CD4-positive, alpha-beta T cell treated with Interleukin-17A for 1 hour (primary cell): ENCODE results near the gene PRKX.
"Not testable (repeated sequence)": the region's sequence is repeated elsewhere in the genome, so short reads cannot be mapped to it uniquely, and the experiment has no call there.

Experiments used
- DNase-seq: peaks from one replicate; pipeline ENCODE4 v3.0.0-alpha.2; 2020

Gene PRKX

DNA sequence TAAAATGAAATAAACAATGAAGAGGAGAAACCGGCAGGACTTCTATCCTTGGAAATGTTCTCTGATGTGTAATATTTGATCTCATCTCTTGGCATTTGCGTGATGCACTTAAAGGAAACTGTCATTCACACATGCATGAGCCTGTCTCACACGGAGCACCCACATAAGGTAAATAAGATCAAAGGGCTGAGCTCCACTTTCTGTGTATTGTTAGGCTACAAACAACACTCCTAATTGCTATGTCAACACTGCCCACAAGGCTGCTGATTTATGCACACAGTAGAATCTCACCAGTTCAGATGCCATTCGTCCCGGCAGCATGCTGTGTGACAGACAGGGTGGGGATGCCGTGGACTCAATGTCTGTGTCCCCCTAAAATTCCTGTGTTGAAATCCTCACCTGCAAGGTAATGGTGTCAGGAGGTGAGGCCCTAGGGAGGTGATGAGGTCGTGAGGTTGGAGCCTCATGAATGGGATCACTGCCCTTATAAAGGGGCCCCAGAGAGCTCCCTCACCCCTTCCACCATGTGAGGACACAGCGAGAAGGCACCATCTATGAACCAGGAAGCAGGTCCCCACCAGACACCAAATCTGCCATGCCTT is 5.7 kb downstream of the PRKX start:
- DNase-seq: peak; percentile 59

DNA sequence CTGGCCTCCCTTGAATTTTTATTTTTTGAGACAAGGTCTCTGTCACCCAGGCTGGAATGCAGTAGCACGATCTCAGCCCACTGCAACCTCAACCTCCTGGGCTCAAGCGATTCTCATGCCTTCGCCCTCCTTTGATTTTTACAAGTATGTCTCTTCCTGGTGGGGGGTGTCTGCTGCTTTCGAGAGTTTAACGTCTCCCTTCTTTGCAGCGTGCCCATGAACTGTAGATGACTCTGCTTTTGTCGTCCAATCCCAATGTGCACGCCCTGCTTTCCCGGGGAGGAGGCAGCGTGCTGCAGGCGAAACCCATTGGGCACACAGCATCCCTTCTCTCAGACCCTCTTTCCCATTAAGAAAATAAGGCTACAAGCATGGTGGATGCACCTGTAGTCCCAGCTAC is 7.0 kb downstream of the PRKX start:
- no peak for DNase-seq

DNA sequence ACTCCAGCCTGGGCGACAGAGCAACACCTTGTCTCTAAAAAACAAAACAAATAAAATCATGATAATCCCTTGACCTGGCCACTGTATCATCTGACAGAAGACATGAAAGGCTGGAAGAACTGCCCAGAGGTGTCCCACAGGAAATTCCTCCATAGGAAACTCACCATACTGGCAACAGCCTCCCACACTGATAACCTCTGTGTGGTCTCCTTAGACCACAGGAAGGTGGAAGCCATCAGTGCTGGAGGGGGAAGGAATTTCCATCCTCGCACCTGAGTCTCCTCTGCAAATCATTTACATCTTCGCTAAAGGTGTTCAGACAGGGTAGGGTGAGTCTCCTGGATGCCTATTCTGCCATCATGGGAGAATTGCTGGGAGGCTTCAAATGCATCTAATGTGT is 10.2 kb downstream of the PRKX start:
- not testable (repeated sequence) for DNase-seq

DNA sequence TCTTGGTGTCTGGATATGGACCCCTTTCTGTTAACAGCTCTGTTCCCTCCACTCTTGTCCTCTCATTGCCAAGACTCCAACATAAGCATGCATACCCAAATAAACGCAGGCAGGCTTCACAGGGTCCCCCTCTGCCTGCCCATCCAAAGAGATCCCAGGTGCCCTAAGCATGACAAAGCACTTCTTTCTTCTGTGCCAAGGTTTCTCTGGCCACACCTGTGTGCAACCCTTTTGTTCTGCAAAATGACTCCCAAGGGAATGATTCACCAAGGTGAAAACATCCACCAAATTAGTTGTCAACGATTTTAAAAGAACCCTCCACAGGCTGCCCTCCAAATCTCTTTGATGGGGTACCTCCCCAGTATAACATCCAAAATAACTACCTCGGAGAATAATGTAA is 11.4 kb downstream of the PRKX start:
- DNase-seq: not testable (repeated sequence)

DNA sequence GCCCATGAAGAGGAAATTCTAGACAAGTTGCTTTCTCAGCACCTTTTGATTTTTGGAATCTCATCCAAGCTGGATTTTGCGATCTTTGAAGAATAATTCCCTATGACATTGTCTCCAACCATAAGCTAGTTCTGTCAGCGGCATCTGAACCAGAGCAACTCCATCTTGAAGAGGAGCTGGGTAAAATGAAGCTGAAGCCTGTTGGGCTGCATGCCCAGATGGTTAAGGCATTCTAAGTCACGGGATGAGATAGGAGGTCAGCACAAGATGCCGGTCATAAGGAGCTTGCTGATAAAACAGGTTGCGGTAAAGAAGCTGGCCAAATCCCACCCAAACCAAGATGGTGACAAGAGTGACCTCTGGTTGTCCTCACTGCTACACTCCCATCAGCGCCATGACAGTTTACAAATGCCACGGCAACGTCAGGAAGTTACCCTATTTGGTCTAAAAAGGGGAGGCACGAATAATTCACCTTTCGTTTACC is 12.0 kb downstream of the PRKX start:
- not testable (repeated sequence) for DNase-seq

DNA sequence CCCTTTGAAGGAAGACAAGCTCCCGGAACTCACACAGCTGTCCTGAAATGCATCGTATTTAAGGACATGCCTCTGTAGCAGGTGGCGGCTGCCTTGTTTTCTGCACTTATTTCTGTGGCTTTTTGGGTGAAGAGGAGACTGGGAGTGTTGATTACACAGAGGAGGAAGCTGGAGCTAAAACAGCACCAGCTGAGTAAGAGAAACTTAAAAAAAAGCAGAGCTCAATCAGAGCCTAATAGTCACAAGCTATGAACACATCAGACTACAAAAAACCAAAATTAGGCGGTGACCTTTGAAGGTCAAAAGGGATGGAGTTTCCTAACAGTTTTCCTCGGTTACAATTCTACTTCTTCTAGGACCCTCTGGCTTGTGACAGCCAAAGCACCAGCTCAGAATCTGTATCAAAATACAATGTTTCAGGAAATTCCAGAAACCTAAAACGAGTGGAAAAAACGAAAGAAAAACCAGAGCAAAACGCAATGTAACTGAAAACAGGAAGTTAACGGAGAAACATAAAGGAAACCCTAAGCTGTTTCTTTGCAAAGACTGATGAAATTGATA is 13.5 kb downstream of the PRKX start:
- peak; percentile 27 for DNase-seq

DNA sequence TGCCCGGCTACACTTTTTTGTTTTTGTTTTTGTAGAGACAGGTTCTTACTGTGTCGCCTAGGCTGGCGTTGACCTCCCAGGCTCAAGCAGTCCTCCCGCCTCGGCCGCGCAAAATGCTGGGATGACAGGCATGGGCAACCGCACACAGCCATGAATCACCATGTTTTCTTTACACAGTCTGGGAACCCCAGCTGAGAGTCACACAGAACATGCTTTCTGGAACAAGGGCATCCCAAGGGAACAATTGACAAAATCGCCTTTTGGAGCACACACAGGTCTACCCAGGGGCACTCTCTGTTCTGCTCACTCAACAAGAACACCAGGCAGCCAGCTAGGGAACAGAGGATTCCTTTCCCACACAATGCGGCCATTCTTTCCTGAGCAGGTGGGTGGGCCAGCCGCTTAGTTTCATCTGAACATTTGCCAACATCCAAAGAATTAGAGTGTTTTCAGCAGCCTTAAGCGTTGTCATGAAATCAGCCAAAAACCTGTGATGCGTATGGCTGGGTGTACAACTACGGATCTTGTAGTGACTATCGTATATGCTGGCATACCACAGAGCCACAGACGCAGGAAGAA is 15.7 kb downstream of the PRKX start:
- DNase-seq: no peak

DNA sequence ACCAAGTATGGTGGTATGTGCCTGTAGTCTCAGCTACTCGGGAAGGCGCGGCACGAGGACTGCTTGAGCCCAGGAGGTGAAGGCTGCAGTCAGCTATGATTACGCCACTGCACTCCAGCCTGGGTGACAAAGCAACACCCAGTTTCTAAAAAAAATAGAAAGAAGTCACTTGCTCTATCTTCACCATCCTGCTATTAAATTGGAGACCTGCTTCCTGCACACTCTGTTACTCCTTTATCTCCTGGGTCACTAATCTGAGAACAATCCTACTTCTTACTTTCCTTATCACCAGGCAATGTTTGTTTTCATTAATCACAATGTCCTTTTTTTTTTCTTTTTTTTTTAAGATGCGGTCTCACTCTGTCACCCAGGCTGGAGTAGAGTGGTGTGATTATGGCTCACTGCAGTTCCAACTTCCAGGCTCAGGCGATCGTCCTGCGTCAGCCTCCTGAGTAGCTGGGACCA is 16.2 kb downstream of the PRKX start:
- DNase-seq: no peak

DNA sequence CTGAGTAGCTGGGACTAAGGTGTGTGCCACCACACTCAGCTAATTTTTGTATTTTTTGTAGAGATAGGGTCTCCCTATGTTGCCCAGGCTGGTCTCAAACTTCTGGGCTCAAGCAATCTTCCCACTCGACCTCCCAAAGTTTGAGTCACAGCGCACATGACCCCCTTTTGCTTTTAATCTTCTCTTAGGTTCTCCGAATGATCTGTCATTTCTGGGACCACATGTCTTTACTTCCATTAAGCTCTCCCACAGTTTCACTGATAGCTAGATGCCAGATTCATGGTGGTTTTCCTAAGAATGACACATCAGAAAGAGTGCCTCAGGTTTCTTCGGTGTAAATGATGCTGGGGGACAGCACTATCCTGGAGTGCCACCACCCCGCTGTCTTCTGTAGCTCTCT is 17.9 kb downstream of the PRKX start:
- DNase-seq: no peak

DNA sequence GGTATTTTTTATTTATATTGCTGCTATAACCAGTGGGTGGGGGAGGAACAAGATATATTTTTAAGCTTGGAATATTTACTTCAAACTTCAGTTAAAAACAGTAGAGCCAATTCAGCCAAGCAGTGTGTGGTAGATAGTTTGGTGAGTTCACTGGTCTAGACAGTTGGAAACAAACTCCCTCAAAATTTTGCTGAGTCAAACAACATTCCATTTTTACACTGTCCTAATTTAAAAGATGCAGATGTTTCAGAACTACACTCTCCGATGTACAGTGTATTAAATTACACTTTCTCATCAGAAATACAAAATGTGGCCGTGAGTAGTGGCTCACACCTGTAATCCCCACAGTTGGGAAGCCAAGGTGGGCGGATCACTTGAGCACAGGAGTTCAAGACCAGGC is 23.3 kb downstream of the PRKX start:
- DNase-seq: no peak

DNA sequence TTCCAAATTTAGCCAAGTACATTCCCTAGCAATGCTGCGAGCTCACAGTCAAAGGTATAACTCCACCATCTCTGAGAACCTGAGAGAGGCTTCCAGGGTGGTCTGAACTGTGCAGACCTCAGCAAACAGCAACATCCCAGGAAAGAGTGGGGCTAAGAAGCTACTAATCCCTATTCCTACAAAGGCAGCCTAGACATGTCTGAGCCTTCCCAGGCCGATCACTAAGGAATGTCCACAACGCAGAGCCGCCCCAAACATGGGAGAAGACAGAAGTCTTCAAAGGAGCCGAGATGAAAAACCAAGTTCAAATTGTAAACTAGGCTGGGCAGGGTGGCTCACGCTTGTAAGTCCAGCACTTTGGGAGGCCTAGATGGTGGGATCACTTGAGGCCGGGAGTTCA is 30.2 kb downstream of the PRKX start:
- not testable (repeated sequence) for DNase-seq

DNA sequence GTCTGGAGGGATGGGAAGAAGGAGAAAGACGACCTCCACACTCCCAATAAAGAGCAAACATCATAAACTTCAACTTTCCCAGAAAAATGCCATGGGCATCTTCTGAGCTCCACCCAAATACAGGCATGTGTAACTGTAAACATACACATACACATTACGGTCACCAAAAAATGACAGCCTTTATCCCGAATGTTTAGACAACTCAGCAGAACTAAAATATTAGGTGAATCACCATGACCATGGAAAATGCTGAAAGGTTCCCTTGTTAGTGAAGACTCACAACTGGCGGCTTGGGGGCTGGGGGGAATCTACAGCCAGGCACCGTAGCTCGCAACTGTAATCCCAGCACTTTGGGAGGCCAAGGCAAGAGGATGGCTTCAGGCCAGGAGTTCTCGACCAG is 33.0 kb downstream of the PRKX start:
- DNase-seq: no peak

DNA sequence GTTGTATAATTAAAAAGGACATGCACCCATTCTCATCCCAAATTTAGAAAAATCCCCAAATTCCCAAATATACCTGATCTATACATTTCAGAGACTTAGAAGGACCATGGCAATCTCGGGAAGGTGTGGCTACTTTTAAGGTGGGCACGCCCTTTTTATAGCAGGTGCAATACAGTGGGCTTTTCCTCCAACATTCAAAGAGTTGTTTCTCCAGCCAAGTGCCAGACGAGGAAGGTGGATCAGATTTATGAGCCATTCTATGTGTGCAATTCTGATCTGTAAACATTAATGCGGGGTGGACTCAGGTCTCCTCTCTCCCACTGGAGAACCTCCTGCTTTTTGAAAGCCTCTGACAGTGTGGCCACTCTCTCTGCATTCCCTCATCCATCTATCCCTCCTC is 33.8 kb downstream of the PRKX start:
- DNase-seq: no peak

DNA sequence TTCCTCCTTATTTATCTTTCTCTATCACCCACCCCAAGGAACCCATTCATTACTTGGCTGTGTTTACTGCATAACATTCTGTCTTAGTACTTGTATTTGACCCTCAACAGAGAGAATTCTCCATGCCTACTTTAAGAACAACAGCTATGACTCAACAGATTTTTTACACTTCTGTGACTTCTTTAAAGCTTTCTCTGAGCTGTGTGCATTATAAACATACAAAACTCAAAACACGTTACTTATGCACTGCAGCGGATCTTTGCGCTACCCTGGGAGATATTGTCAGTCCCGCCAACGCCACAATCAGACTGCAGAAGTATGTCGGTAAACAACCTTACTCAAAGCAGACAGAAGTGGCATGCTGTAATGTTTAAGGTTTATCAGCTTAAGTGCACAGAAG is 35.1 kb downstream of the PRKX start:
- DNase-seq: no peak

DNA sequence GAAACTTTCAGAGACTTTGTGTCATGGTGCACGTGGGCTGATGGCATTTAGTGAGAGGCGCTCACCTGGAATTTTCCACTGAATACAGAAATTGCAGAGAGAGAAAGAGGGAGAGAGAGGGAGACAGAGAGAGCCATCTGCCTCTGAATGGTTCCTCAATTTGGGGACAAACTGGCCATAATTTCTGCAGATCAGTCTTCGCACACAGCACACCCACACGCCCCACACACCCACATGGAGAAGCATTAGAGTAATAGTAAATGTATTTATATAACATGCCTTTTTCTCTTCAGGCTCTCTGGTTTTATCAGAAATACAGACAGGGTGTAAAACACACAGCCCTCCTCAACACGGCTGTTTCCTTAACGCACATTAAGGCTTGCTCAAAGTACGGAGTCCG is 38.6 kb downstream of the PRKX start:
- DNase-seq: no peak

DNA sequence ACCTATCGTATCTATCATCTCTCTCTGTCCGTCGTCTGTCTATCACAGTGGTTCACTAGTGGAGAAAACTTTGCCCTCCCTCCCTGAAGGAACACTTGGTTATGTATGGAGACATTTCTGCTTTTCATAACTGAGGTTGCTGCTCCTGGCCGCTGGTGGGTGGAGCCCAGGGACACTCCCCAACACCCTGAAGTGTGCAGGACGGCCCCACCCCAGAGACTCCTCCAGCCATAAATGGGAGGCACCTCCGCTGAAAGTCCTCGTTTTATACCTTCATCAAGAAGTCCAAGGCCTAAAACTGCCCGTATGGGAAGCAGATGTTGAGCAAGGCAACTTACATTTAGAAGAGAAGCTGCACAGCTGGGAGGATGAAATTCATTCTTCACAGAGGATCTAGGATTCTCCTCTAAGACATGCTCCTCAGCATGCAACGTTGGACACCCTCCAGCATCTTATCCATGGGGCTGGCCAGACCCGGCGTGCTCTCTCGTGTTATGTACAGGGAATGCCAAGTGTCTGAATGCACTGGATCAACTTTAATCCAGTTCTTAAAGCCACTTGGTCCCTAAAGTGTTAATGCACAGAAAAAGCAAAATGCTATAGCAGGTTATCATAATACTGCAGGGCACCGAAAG is 43.5 kb downstream of the PRKX start:
- DNase-seq: no peak

DNA sequence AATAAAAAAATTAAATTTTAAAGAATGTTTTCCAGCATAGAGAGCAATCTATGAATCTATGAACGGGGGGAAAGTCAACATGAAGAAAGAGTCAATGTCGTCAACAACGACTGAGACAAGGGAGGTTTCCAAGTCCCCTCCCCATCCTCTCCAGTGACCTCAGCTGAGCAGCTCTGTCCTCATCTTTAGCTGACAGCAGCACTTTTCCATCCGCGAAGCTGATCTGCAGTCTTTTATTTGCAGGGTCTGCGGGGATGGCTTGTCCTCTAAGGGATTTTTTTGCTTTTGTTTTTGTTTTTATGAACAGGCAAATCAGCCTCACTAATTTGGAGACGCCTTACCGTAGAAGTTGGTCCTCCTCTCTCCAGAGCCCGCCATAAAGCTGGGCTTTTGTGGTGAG is 46.5 kb downstream of the PRKX start:
- DNase-seq: no peak

DNA sequence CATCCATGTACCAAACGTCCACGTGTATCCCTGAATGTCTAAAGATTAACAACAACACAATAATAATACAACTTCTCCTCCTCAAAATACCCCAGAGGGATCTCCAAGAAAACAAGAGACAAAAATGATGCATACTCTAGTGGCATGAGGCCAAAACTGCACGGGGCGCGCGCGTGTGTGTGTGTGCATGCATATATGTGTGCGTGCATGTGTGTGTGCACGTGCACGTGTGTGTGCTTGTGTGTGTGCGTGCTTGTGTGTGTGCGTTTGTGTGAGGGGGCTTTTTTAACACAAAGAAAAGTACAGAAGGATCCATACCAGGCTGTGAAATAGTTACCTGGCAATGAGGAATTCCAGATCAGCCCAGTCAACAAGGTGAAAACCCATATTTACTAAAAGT is 48.5 kb downstream of the PRKX start:
- no peak for DNase-seq

DNA sequence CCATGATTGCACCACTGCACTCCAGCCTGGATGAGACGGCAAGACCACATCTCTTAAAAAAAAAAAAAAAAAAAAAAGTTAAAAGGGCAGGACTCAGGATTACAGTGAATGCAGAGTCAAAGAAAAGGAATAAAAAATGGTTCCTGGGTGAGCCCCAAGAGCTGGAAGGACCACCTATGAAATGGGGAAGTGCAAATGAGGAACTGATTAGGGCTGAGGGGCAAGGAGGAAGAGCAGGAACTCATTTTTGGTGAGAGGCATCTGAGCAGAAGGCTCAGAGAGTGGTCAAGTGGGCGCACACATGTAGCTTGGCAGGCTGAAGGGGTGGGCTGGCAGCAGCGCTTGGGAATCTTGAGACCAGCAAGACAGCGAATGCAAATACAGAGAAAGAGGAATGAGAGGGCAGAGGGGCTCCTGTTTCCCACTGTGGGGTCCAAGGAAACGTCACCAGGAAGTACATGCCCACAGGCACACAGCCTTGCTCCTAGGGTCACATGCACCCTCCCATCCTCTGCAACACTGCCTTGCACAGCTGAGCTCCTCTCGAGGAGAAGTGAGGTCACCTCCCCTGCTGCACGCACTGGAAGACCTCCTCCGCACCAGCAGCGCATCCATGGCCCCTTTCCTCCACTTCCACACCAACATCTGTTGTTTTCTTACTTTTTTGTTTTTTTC is 49.7 kb downstream of the PRKX start:
- DNase-seq: not testable (repeated sequence)

DNA sequence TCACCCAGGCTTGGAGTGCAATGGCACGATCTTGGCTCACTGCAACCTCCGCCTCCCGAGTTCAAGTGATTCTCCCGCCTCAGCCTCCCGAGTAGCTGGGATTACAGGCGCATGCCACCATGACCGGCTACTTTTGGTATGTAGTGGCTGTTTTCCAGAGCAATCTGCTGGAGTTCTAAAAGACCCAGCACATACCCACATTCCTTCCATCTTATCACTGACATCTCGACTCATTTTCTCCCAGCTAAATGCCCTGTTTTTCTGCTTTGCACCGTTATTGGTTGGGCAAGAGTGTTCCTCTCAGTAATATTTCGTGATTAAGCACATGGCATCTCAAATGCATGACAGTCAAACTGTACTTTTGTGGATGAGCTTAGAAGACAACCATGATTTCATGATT is 53.7 kb downstream of the PRKX start:
- DNase-seq: no peak

DNA sequence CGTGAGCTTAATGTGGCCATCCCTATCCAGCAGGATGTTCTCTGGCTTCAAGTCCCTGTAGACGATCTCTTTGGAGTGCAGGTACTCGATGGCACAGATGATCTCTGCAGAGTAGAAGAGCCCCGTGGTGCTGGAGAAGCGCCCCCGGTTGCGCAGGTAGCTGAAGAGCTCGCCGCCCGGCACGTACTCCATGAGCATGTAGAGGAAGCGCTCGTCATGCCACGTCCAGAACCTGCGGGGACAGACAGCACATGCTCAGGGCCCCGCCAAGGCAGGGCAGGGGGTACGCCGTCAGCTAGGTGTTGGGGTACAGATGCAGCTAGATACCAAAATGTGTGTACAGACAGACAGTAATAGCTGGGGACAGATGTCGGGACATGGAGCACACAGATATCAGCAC is 58.3 kb downstream of the PRKX start:
- no peak for DNase-seq

DNA sequence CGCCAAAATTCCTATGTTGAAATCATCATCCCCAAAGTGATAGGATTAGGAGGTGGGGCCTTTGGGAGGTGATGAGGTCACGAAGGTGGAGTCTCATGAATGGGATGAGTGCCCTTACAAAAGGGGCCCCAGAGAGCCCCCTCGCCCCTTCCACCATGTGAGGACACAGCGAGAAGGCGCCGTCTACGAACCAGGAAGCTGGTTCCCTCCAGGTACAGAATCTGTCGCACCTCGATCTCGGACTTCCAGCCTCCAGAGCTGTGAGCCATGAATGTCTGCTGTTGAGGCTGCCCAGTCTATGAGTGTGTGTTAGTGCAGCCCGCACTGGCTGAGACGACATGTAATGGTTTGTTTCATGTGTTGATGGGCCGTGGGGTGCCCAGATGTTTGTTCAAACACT is 60.3 kb downstream of the PRKX start:
- DNase-seq: no peak

DNA sequence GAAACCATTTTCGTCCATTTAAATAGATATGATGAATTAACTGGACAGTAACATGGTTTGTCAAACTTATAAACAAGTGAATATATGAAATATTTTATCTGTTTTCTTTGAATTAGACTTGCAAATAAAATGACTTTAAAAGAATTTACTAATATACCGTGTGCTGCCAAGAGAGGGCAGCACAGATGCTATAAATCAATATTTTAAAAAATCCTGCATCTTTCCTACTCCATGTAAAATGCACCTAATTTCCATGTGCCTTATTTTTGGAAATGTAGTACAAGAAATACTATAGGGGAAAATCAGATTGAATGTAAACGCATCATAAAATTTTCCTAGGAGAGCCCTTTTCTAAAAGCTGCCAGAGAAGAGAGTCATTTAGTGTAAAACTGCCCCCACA is 62.2 kb downstream of the PRKX start:
- peak; percentile 33 for DNase-seq

DNA sequence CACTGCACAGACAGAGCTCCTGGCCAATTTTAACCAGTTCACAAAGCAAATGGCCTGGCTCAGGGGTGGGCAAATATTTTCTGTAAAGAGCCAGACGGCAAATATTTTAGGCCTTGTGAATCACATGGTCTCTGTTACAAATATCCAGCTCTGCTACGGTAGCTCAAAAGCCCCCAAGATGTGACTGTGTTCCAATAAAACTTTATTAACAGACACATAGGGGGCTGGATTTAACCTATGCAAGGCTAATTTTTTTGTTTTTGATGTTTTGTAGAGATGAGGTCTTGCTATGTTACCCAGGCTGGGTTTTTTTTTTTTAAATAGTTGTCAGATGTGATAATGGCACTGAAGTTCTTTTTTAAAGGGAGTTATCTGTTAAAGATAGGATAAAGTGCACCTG is 65.4 kb downstream of the PRKX start:
- no peak for DNase-seq
